Measurements from ENCODE around the gene TUSC2.

DNA sequence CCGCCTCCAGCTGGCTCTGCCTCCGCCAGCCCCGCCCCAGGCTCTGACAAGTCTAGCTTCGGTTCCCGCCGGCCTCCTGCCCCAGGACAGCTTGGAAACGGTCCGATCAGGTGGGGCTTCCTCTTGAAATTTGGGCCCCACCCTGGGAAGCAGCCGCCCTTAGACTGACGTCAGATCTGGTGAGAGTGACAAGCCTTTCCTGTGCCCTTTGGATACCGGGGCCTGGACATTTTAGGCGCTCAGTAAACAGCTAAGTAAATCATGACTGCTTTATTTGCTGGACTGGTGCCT, 28.4 kb downstream of the TUSC2 start:
- TF ChIP-seq EZH2 (optimal IDR thresholded peaks at IDR 0.05; ENCODE audit: low read depth, low read length) (no peak), EZH2phosphoT487 (IDR thresholded peaks at IDR 0.05; ENCODE audit: low read length) (no peak)
- TF ChIP-seq, protein P1, sequence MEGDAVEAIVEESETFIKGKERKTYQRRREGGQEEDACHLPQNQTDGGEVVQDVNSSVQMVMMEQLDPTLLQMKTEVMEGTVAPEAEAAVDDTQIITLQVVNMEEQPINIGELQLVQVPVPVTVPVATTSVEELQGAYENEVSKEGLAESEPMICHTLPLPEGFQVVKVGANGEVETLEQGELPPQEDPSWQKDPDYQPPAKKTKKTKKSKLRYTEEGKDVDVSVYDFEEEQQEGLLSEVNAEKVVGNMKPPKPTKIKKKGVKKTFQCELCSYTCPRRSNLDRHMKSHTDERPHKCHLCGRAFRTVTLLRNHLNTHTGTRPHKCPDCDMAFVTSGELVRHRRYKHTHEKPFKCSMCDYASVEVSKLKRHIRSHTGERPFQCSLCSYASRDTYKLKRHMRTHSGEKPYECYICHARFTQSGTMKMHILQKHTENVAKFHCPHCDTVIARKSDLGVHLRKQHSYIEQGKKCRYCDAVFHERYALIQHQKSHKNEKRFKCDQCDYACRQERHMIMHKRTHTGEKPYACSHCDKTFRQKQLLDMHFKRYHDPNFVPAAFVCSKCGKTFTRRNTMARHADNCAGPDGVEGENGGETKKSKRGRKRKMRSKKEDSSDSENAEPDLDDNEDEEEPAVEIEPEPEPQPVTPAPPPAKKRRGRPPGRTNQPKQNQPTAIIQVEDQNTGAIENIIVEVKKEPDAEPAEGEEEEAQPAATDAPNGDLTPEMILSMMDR (IDR thresholded peaks at IDR 0.05; ENCODE audit: low read length), result no peak

Measured in MM.1S (cell line).